ENCODE measurements around the gene FZD7. TPM values are rescaled to one million over a fixed set of nuclear protein-coding genes. Genes with fewer than 3 reads are reported as not detected.

FZD7 gene
- total RNA-seq, 2 donors from 2014 or later, result 0.67 to 1.6 TPM

- peaks cover 7 to 16% of the 10 kb centered on the region in 2 donors for H3K27me3 Mint-ChIP-seq
- H3K36me3 Mint-ChIP-seq, result no peaks in the 10 kb centered on the region
- H3K4me3 Mint-ChIP-seq, result no peak within 1 kb of the TSS
- DNase-seq (ENCODE audit: low spot score) (no peak), ATAC-seq (no peak)
- no peaks in the 10 kb centered on the region for H3K4me1 Mint-ChIP-seq (ENCODE audit: low read depth in 2 of 2)
- H3K9me3 Mint-ChIP-seq, result no peaks in the 10 kb centered on the region
- no peak within 1 kb of the TSS for H3K27ac Mint-ChIP-seq
These were observed 39.2 kb downstream of the FZD7 start, which contains the start of gene KIAA2012 for GRCh38 chr2:202072737-202073401. Gene KIAA2012, plus strand, starts transcription at chr2:202073255. Its CDS starts 373 bp downstream, at chr2:202073628.

- H3K4me1 Mint-ChIP-seq (ENCODE audit: low read depth in 2 of 2), result no peaks in the 10 kb centered on the region
- no peak overlapping the region for H3K4me3 Mint-ChIP-seq
- no peak overlapping the region for H3K27ac Mint-ChIP-seq
- H3K27me3 Mint-ChIP-seq, result peaks cover 7 to 16% of the 10 kb centered on the region in 2 donors
- H3K36me3 Mint-ChIP-seq, result no peaks in the 10 kb centered on the region
- DNase-seq (ENCODE audit: low spot score) (no peak), ATAC-seq (no peak)
- no peaks in the 10 kb centered on the region for H3K9me3 Mint-ChIP-seq
These were observed 40.7 kb downstream of the FZD7 start for GRCh38 chr2:202074324-202074723.

DNA sequence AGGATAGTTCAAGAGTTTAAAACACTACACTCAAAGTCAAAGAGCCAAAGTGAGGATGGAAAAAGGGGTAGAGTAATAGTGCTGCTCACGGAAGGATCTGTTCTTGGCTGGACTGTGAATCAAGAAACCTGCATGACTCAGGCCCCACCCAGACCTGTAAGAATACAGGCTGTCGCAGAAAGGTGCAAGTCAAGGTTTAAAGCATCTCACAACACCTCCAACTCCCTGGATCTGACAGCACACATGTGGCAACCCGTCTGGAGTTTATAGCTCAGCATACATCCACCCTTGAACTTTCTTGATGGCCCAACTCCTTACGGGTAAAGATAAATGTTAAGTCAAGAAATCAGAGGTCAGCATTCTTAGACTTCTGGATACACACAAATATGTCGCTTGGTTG, 45.7 kb downstream of the FZD7 start:
- Mint-ChIP-seq H3K27me3 (peaks cover 11 to 21% of the 10 kb centered on the region in 2 donors), H3K36me3 (no peaks in the 10 kb centered on the region), H3K27ac (no peak overlapping the region), H3K4me3 (no peak overlapping the region), H3K9me3 (no peaks in the 10 kb centered on the region), H3K4me1 (ENCODE audit: low read depth in 2 of 2) (no peaks in the 10 kb centered on the region)
- DNase-seq (ENCODE audit: low spot score), result no peak
- no peak for ATAC-seq

GRCh38 chr2:202084265-202084664, 50.6 kb downstream of the FZD7 start:
- DNase-seq (ENCODE audit: low spot score), result no peak
- Mint-ChIP-seq H3K27ac (no peak overlapping the region), H3K4me1 (ENCODE audit: low read depth in 2 of 2) (no peaks in the 10 kb centered on the region), H3K36me3 (no peaks in the 10 kb centered on the region), H3K9me3 (no peaks in the 10 kb centered on the region), H3K27me3 (peaks cover 5 to 9% of the 10 kb centered on the region in 2 donors), H3K4me3 (no peak overlapping the region)
- no peak for ATAC-seq

Other genes with a start within 250 kb of the FZD7 start
- not detected for gene CDK15, start 227.3 kb upstream of the FZD7 start, total RNA-seq
- not detected for gene KIAA2012, start 39.4 kb downstream of the FZD7 start, total RNA-seq
- gene SUMO1, start 204.7 kb downstream of the FZD7 start, total RNA-seq, result 10 to 100 TPM; 92.0 to 94.1 TPM
- gene NOP58, start 231.9 kb downstream of the FZD7 start, total RNA-seq, result 100 to 1,000 TPM; 136 to 278 TPM

Measured in natural killer cell treated with Interleukin-12 subunit alpha and Interleukin-12 subunit beta and Interleukin-15 and Interleukin-18, amount 100 ng/mL, for 72 hours (primary cell).